Panc1 (cell line): ENCODE measurements around the gene TNIK.

Experiments used
- CTCF ChIP-seq: fragments of 450-650 bp; IDR thresholded peaks from 2 replicates; pipeline ENCODE4 v1.5.1; 2017; ENCODE audit warnings: mild to moderate bottlenecking
- POLR2AphosphoS5 ChIP-seq: IDR thresholded peaks from 2 replicates; pipeline ENCODE4 v1.6.1; 2012; ENCODE audit warnings: mild to moderate bottlenecking, low read depth, low read length, moderate library complexity
- REST ChIP-seq, 2 experiments: IDR thresholded peaks; 2 replicates each; pipeline ENCODE4 v1.6.1; 2011 to 2012; ENCODE audit warnings: low read depth in 2 of 2, control low read depth in 1 of 2, low read length in 1 of 2, mild to moderate bottlenecking in 1 of 2, moderate library complexity in 1 of 2; ENCODE audit not compliant: insufficient read depth in 1 of 2
- SIN3A ChIP-seq: IDR thresholded peaks from 2 replicates; pipeline ENCODE4 v1.6.1; 2012; ENCODE audit warnings: low read depth, mild to moderate bottlenecking, low read length, moderate library complexity, borderline replicate concordance; ENCODE audit not compliant: insufficient read depth
- TCF7L2 ChIP-seq: IDR thresholded peaks from 2 replicates; pipeline ENCODE4 v1.6.1; 2011; ENCODE audit warnings: mild to moderate bottlenecking, low read depth, low read length, inconsistent platforms

GRCh38 chr3:171088964-171089754, 371.0 kb downstream of the TNIK start:
- no peak for TF ChIP-seq CTCF
- no peak for TF ChIP-seq REST (IDR thresholded peaks at IDR 0.05; ENCODE audit: insufficient read depth in 1 of 2, low read depth in 2 of 2, low read length in 1 of 2)
- no peak for TF ChIP-seq POLR2AphosphoS5
- TF ChIP-seq TCF7L2: no peak
- TF ChIP-seq SIN3A: no peak
